ENCODE data around the gene ABHD16B. TPM values are rescaled to one million over a fixed set of nuclear protein-coding genes. Genes with fewer than 3 reads are reported as not detected.
A peak's percentile ranks its signal among the peaks of the same experiment; 100 is the strongest.

The ABHD16B gene
- total RNA-seq, 1 donor from 2014 or later, result not detected

GRCh38 chr20:63895202-63895951, 34.1 kb downstream of the ABHD16B start:
- DNase-seq (ENCODE audit: low read depth), result no peak

- DNase-seq (ENCODE audit: low read depth), result peak; percentile 47
These were observed 34.6 kb downstream of the ABHD16B start for GRCh38 chr20:63895952-63896263.

DNA sequence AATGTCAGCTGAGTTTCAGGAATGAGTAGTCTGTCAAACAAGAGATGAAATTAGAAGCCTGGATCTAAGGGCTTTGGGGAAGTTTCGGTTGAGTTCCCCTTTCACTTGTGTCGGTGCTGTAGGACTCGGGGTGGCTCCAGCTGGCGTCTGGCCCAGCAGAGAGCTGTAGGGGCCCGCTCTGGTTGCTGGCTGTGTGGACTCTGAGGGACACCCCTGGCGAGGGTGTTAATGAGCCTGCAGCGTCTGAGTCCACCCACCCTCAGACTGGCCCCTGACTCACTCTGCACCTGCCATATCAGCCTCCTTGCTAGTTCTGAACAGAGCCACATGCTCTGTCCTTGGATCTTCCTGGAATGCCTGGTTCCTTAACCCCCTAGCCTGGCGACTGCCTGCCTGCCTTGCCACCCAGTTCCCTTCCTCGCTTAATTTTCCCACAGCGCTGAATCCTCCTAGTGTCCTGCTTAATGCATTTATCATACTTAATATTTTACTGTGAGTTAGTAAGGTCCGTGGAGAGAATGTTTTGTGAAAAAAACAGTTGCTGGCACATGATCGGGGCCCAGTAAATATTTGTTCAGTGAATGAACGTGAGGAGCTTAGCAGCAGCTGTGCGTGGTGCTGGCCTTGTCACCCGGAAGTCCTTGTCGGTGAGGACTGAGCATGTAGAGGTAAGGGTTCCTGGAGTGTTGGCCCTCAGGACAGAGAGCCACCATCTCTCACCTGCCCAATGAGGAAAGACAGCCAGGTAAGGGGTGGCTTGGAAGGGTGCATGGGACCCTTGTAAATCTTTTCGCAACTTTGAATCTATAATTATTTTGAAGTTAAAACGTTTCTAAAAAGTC, 35.2 kb downstream of the ABHD16B start:
- peak; percentile 33 for DNase-seq (ENCODE audit: low read depth)

DNA sequence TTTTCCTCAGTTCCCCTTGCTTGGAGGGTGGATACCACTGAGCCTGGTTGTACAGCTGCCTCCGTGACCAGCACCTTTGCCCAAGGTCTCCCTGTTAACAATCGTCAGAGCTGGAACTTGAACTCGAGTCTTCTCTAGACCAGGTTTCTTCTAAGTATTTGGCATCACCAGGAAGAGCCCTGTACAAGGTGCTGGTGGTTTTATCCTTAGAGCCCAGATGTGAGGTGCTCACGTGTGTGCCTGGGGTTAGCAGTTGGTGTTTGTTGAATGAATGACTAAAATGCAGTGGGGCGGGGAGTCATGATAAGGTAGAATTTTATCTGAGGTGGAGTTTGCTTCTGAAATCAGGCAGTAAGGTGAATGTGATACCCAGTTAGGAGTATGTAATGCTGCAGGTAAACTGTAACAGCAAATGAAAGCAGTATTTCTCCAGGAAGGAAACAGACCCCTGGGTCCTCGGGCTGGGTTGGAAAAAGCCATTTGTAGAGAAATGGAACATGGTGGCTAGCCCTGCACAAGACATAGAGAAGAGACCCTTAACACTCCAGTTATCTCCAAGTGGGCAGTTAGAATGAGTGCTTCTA, 36.8 kb downstream of the ABHD16B start:
- no peak for DNase-seq (ENCODE audit: low read depth)

- DNase-seq (ENCODE audit: low read depth), result no peak
These were observed 37.7 kb downstream of the ABHD16B start for GRCh38 chr20:63898882-63899558.

GRCh38 chr20:63900413-63900812, 39.1 kb downstream of the ABHD16B start:
- DNase-seq (ENCODE audit: low read depth), result no peak

- DNase-seq (ENCODE audit: low read depth), result no peak
These were observed 42.7 kb downstream of the ABHD16B start for GRCh38 chr20:63903796-63904561.

DNA sequence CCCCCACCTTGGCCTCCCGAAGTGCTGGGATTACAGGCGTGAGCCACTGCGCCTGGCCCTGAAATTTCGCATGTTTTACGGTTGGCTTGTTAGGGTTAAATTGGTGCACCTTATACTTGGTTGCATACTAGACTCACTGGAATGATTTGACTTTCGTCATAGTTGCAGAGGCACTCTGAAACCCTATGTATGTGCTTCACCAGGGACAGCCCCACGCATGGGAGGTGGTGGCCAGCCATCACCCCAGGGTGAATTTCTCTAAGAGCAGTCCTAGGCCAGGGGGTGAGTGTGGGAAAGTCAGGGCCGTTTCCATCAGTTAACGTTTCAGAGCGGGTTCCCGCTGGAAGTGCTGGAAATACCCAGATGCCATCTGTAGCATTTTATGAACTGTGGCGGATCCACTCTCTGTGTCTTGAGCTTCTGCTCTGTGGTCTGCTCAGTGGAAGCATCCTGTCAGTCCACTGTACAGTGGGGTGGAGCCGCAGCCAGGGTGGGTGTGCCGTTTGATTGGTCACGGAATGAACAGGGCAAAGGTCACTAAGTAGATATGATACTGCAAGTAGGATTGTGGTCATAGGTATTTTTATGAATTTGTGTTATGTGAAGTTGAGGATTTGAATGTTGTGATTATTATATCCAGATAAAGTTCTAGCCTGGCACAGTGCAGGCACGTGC, 46.8 kb downstream of the ABHD16B start:
- DNase-seq (ENCODE audit: low read depth), result no peak

DNA sequence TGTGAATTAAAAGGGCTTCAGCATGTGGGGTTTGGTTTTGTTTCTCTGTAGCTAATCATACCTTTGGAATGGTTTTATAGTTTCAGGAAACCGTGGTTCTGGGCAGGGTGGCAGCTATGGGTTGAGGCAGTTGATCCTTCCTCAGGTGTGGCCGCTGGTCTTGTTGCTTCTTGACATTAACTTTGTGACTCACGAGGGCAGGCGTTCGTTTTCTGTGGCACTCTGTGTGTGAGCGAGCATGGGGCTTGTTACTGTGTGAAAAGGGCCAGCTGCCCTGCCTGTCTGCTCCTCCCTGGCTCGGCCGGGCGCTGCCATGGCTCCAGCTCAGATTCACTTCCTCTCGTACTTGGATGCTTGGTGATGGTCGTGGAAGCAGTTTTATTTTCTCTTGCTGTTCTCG, 49.9 kb downstream of the ABHD16B start:
- peak; percentile 68 for DNase-seq (ENCODE audit: low read depth)

Other genes starting within 250 kb of the ABHD16B start
- gene GMEB2, start 234.4 kb upstream of the ABHD16B start, total RNA-seq, result 12.9 and 17.2 TPM in 2 replicates
- 17.9 and 30.9 TPM in 2 replicates for gene STMN3, start 208.1 kb upstream of the ABHD16B start, total RNA-seq
- gene RTEL1, start 203.2 kb upstream of the ABHD16B start, total RNA-seq, result 5.6 and 8.0 TPM in 2 replicates
- 10.8 and 191 TPM in 2 replicates for gene TNFRSF6B, start 164.8 kb upstream of the ABHD16B start, total RNA-seq
- 30.0 and 59.2 TPM in 2 replicates for gene ARFRP1, start 153.5 kb upstream of the ABHD16B start, total RNA-seq
- 25.7 and 30.6 TPM in 2 replicates for gene ZGPAT, start 153.5 kb upstream of the ABHD16B start, total RNA-seq
- gene LIME1, start 124.8 kb upstream of the ABHD16B start, total RNA-seq, result 3.5 and 4.3 TPM in 2 replicates
- 14.9 and 31.5 TPM in 2 replicates for gene SLC2A4RG, start 121.7 kb upstream of the ABHD16B start, total RNA-seq
- gene ZBTB46, start 30.2 kb upstream of the ABHD16B start, total RNA-seq, result 3.5 and 5.4 TPM in 2 replicates
- gene TPD52L2, start 3.8 kb downstream of the ABHD16B start, total RNA-seq, result 154 and 158 TPM in 2 replicates
- 82.6 and 91.0 TPM in 2 replicates for gene DNAJC5, start 33.6 kb downstream of the ABHD16B start, total RNA-seq
- 20.3 and 27.8 TPM in 2 replicates for gene UCKL1, start 94.9 kb downstream of the ABHD16B start, total RNA-seq
- 5.0 and 13.0 TPM in 2 replicates for gene ZNF512B, start 108.4 kb downstream of the ABHD16B start, total RNA-seq
- gene SAMD10, start 118.1 kb downstream of the ABHD16B start, total RNA-seq, result 1.4 and 5.4 TPM in 2 replicates
- gene PRPF6, start 119.6 kb downstream of the ABHD16B start, total RNA-seq, result 66.0 and 94.5 TPM in 2 replicates
- gene C20orf204, start 174.7 kb downstream of the ABHD16B start, total RNA-seq, result 0.45 TPM in 1 of 2 replicates, not detected in the other
- 0.05 and 0.17 TPM in 2 replicates for gene SOX18, start 188.1 kb downstream of the ABHD16B start, total RNA-seq
- gene TCEA2, start 201.7 kb downstream of the ABHD16B start, total RNA-seq, result 15.3 and 21.8 TPM in 2 replicates
- 10.5 and 12.2 TPM in 2 replicates for gene RGS19, start 218.0 kb downstream of the ABHD16B start, total RNA-seq
- 0.52 and 1.5 TPM in 2 replicates for gene OPRL1, start 218.6 kb downstream of the ABHD16B start, total RNA-seq
- not detected in 2 replicates for gene LKAAEAR1, start 222.9 kb downstream of the ABHD16B start, total RNA-seq
- not detected in 2 replicates for gene NPBWR2, start 246.1 kb downstream of the ABHD16B start, total RNA-seq